HG02678 (cell line): Measurements from ENCODE around the gene B4GALT6.

Experiments used
- ATAC-seq: cut with Tn5 transposase; IDR thresholded peaks from one replicate; pipeline ENCODE4 v1.9.1; 2021; ENCODE audit warnings: mild to moderate bottlenecking, moderate library complexity; ENCODE audit not compliant: unreplicated experiment

B4GALT6 gene

DNA sequence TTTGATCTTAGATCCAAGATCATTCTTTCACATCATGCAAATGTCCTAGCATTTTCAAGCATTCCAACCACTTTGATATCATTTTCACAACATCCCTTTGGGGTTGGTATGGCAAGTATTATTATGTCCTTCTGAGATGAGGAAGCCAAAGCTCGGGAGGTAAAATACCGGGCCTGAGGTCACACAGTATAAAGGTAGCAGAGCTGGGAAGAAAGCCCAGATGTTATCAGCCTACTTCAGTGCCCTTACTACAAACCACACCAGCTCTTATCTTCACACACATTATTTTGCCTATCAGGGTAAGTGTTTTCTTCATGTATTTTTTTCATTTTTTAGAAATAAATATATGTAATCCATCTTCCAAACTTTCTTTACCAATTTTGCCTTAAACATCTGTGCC, 4.2 kb upstream of the B4GALT6 start:
- ATAC-seq, result no peak

- no peak for ATAC-seq
These were observed 2.9 kb upstream of the B4GALT6 start for GRCh38 chr18:31686986-31687928.

GRCh38 chr18:31686572-31686971, 2.2 kb upstream of the B4GALT6 start:
- no peak for ATAC-seq

GRCh38 chr18:31685097-31686082, 1.0 kb upstream of the B4GALT6 start:
- peak; percentile 70 for ATAC-seq

DNA sequence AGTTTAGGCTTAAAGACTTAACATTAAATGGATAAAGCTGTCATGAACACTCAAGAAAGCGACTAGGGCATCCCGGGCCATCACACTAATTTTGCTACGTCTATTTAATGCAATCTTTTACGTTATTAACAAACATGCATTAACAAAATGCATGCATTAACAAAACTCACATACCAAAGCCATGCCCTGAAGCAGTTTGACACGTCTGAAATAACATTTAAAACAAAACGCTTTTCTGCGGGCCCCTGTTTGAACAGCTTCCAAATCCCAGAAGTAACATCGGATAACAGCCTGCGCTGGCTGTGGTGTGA, 458 bp downstream of the B4GALT6 start:
- ATAC-seq, result no peak

DNA sequence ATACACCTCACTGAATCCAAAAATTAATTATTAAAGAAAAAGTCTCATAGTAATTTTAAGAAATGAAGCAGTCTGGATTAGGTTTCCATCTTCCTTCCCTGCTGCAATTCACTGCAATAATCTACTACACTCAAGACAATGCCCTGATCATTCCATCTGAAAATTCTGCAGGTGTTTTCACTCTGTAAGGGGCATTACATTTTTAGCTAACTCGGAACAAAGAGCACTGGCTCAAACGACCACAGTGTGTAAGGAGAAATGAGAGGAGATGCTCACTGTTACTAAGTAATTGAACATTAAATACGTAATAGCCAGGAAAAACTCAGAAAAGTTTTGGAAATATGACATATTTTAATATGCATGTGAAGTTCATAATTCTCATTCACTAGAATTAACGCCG, 1.3 kb downstream of the B4GALT6 start:
- no peak for ATAC-seq

DNA sequence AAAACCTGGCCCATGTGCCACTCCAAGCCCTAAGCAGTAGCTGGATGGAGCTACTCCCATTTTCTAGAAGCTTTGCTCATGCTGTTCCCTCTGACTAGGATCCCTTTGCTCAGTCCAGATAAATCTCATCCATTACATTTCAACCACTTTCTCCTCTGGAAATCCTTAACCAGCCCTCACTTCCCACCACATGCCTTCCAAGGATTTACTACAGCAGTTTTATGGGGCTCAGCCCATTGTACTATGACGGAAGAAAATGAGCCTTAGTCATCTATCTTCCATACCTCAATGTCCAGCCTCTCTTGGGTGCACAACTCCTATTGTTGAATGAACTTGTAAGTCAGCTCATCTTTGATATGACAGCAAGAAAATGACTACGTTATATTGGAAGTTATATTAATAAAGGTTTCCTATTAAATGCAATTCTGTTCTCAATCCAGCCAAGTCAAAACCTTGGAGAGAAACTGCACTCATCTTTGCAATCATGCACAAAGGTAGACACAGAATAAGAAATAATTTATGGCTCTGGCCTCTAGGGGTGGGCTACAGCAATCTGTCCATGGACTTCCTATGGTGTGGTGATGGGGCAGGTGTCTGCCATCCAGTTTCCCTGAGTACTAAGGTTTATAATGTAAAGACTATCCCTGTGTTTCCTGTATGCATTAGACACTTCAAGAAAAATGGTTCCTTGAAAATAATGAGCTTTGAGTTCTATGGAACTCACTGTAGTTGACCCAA, 3.4 kb downstream of the B4GALT6 start:
- no peak for ATAC-seq

GRCh38 chr18:31680433-31680811, 4.0 kb downstream of the B4GALT6 start:
- no peak for ATAC-seq

DNA sequence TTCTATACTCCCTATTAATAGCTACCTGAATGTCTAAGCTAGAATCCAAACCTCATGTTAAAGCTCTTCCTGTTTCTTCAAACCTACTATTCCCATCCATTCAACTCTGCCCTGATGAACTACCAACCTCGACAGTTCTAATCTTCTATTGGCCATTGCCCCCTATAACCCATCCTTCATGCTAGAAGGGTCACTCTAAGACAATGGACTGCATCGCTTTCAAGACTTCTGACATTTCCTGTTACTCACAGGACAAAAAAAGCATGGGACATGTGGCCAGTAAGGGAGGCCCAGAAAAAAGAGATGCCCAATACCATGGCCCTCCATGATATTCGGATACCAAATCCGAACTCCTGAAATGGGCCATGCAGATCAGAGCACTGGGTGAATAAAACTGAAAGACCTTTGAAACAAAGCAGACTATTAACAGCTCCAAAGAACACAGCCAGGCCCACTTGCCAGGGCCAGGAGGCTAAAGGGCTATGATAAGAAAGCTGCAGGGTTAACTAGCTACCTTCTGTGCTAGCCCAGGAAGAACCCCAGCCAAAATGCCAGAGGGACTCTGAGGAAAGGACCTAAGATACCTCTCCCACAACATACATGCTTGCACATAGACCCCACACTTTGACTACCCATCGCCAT, 4.5 kb downstream of the B4GALT6 start:
- ATAC-seq, result no peak

GRCh38 chr18:31679133-31679742, 5.1 kb downstream of the B4GALT6 start:
- ATAC-seq, result no peak

DNA sequence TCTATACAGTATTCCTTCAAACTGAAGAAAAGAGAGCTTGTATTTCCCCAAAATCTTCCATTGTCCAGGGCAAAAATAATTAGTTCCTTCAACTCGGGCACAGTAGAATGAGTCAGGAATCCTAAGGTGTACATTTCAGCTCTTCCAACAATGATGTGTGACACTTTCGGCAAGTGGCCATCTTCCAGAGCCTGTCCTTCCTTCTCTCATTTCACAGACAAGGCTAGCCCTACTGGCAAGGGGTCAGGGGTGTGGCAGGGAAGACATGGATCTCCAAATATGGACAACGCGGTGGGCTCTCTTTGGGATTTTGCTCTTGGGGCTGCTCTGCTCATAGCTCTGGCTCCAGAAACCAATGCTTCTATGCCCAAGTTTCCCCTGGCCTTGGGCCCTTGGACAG, 6.0 kb downstream of the B4GALT6 start:
- no peak for ATAC-seq

DNA sequence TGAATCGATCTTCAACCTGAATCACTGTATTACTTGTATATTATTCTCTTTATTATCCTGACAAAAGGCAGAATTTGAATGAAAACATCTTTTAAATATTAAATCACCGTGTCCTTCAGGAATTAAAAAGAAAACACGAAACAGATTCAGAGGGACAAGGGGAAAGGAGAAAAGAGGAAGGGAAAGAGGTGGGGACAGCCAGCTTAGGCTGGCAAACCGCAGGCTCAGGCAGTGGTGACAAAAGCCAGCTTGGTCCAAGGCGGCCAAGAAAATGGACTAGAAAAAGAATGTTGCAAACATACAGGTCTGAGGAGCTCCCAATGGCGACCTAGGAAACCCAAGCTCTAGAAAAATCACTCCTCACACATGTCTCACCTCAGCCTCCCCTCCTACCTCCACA, 6.8 kb downstream of the B4GALT6 start:
- ATAC-seq, result no peak

- ATAC-seq, result no peak
These were observed 9.0 kb downstream of the B4GALT6 start for GRCh38 chr18:31675404-31675803.

DNA sequence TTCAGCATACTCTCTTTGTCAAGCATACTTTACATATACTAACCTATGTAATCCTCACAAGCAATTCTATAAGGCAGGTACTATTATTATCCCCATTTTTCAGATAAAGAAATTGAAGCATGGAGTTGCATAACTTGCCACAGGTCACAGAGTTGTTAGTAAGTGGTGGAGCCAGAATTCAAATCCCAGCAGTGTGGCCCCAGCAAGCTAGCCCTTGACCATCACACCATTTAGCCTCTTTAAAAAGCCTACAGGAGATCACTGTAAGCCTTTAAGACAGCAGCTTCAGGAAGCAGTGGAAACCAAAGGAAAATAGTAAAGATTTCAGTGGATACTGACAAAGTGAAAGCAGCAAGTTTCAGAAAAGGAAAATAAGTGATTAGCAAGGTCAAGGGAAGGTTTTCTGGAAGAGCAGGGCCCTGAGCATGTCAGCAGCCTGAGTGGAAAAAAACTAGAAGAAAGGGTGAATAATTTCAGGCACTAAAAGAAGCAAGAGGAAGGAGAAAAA, 11.7 kb downstream of the B4GALT6 start:
- ATAC-seq, result no peak

- ATAC-seq, result no peak
These were observed 12.4 kb downstream of the B4GALT6 start for GRCh38 chr18:31671951-31672350.

DNA sequence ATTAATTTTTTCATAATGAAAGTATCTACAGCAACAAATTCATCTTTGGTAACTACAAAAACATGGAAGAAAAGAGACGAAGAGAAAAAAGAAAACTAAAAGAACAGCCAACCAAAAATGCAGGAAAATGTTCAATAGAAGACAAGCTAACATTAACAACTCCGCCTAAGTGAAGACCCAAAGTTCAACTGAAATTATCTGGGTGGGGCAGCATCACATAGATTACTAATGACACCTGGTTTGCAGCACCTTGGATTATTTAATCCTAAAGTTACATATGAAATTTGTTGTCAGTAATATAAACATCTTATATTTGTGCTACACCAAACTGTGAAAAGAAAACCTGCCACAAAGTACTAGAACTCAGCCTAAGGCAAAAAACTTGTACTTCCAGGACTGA, 14.8 kb downstream of the B4GALT6 start:
- no peak for ATAC-seq

- no peak for ATAC-seq
These were observed 17.2 kb downstream of the B4GALT6 start for GRCh38 chr18:31667185-31667584.

- no peak for ATAC-seq
These were observed 18.3 kb downstream of the B4GALT6 start for GRCh38 chr18:31666055-31666454.

GRCh38 chr18:31664101-31664500, 20.3 kb downstream of the B4GALT6 start:
- no peak for ATAC-seq

GRCh38 chr18:31661965-31662364, 22.4 kb downstream of the B4GALT6 start:
- ATAC-seq, result no peak
